GM12878 (cell line): Measurements from ENCODE around the gene GRIK3. TPM values are rescaled to one million over a fixed set of nuclear protein-coding genes. Genes with fewer than 3 reads are reported as not detected.

ENCODE experiments used
- ATAC-seq: fragments of 200-7000 bp; cut with Tn5 transposase; 3 replicates; pipeline ENCODE4 v1.9.1; 2020; ENCODE audit warnings: mild to moderate bottlenecking, moderate library complexity
- BruUV-seq: library from RNA; stranded (reverse); fragments of 400-500 nt; replicated peaks from 2 replicates; lab custom pipeline; 2021; lab: Mats Ljungman, UMichigan
- CTCF ChIA-PET: fragments of 300-600 bp; sonication (Branson Sonifier 250); formaldehyde crosslinking; extraction: SDS; loops from one replicate; lab custom pipeline; 2021; ENCODE audit warnings: inconsistent platforms; lab: Yijun Ruan, JAX
- POLR2A ChIA-PET: fragments of 350-600 bp; formaldehyde crosslinking; extraction: SDS; loops from one replicate; lab custom pipeline; 2021; ENCODE audit warnings: inconsistent platforms; lab: Charles Lee
- RAD21 ChIA-PET: fragments of 300-600 bp; sonication (Branson Sonifier 250); formaldehyde crosslinking; loops from one replicate; lab custom pipeline; 2023; ENCODE audit warnings: antibody characterized with exemption; ENCODE audit not compliant: unreplicated experiment; lab: Charles Lee
- SMC1A ChIA-PET: fragments of 300-600 bp; sonication (Branson Sonifier 250); formaldehyde crosslinking; loops from one replicate; lab custom pipeline; 2023; ENCODE audit not compliant: unreplicated experiment, uncharacterized antibody; lab: Charles Lee
- DNase-seq: peaks from one replicate; pipeline ENCODE4 v3.0.0-alpha.2; 2011; ENCODE audit warnings: low read depth, low spot score
- FAIRE-seq: peaks from 3 replicates; lab custom pipeline; 2011; peaks lifted over from hg19 to GRCh38; lab: Jason Lieb, UNC
- H2AFZ ChIP-seq: 2 replicates; pipeline ENCODE4 v1.6.0; 2011; ENCODE audit warnings: low read depth, low read length, control low read depth; ENCODE audit not compliant: control insufficient read depth
- H3K27ac ChIP-seq: 2 replicates; pipeline ENCODE4 v1.5.1; 2011; ENCODE audit warnings: control low read depth; ENCODE audit not compliant: control insufficient read depth, insufficient read depth
- H3K27me3 ChIP-seq, 2 experiments: replicated peaks in 1 of 2; 2 replicates each; pipeline versions ENCODE4 v1.6.0 to v1.6.1; 2011; ENCODE audit warnings: low read length in 1 of 2; ENCODE audit not compliant: control insufficient read depth in 2 of 2, insufficient read depth in 2 of 2
- H3K36me3 ChIP-seq, 2 experiments: 2 replicates each; pipeline ENCODE4 v1.5.1; 2011; ENCODE audit warnings: low read length in 1 of 2; ENCODE audit not compliant: control insufficient read depth in 2 of 2, insufficient read depth in 2 of 2
- H3K4me1 ChIP-seq: 2 replicates; pipeline ENCODE4 v1.6.1; 2011; ENCODE audit warnings: mild to moderate bottlenecking, low read length, moderate library complexity, mixed read lengths; ENCODE audit not compliant: control insufficient read depth, insufficient read depth
- H3K4me2 ChIP-seq: 2 replicates; pipeline ENCODE4 v1.6.0; 2011; ENCODE audit warnings: control low read depth; ENCODE audit not compliant: control insufficient read depth, insufficient read depth
- H3K4me3 ChIP-seq: fragments of 200-600 bp; sonication (generic); 2 replicates; pipeline ENCODE4 v1.5.1; 2016
- H3K79me2 ChIP-seq: 2 replicates; pipeline ENCODE4 v1.6.0; 2011; ENCODE audit warnings: low read length; ENCODE audit not compliant: control insufficient read depth, insufficient read depth
- H3K9ac ChIP-seq: 2 replicates; pipeline ENCODE4 v1.8.0; 2011; ENCODE audit warnings: low read length, control low read depth, mixed read lengths; ENCODE audit not compliant: control insufficient read depth, insufficient read depth
- H3K9me3 ChIP-seq: replicated peaks from 3 replicates; pipeline ENCODE4 v1.5.1; 2011; ENCODE audit warnings: mild to moderate bottlenecking, low read length; ENCODE audit not compliant: control insufficient read depth, insufficient read depth
- H4K20me1 ChIP-seq: 2 replicates; pipeline ENCODE4 v1.6.0; 2011; ENCODE audit not compliant: control insufficient read depth, insufficient read depth
- CBX3 ChIP-seq: fragments of 200-600 bp; sonication (generic); IDR thresholded peaks from 2 replicates; pipeline ENCODE4 v1.6.1; 2016; ENCODE audit warnings: low read depth, borderline replicate concordance
- CHD1 ChIP-seq: IDR thresholded peaks from 2 replicates; pipeline ENCODE4 v1.6.1; 2012; ENCODE audit warnings: low read depth, low read length, improper control_type of control experiment
- CHD2 ChIP-seq: IDR thresholded peaks from 2 replicates; pipeline ENCODE4 v1.6.1; 2011; ENCODE audit warnings: low read depth, low read length, improper control_type of control experiment, borderline replicate concordance
- CTCF ChIP-seq, 3 experiments: IDR thresholded peaks in 2 of 3; conservative IDR thresholded peaks in 1 of 3; 2 replicates each; pipeline ENCODE4 v1.5.1; 2011; ENCODE audit warnings: low read depth in 3 of 3, low read length in 3 of 3, mild to moderate bottlenecking in 3 of 3, control low read depth in 2 of 3, moderate library complexity in 2 of 3, inconsistent platforms in 1 of 3, mixed read lengths in 1 of 3; ENCODE audit not compliant: control insufficient read depth in 2 of 3, insufficient read depth in 1 of 3; ENCODE audit errors: extremely low read depth in 1 of 3
- EED ChIP-seq: sonication (generic); IDR thresholded peaks from 2 replicates; pipeline ENCODE4 v1.6.1; 2016; ENCODE audit warnings: antibody characterized with exemption, low read depth
- ETV6 ChIP-seq, 2 experiments: fragments of 450-650 bp in 1 of 2; IDR thresholded peaks in 1 of 2; conservative IDR thresholded peaks in 1 of 2; 2 replicates each; pipeline ENCODE4 v1.6.1; 2014; ENCODE audit warnings: antibody characterized with exemption in 1 of 2, borderline replicate concordance in 1 of 2, low read depth in 1 of 2, mild to moderate bottlenecking in 1 of 2, moderate library complexity in 1 of 2
- FOXK2 ChIP-seq: fragments of 450-650 bp; IDR thresholded peaks from 2 replicates; pipeline ENCODE4 v1.6.1; 2017; ENCODE audit warnings: mild to moderate bottlenecking, moderate library complexity
- IRF3 ChIP-seq: fragments of 450-650 bp; IDR thresholded peaks from 2 replicates; pipeline ENCODE4 v1.6.1; 2014; ENCODE audit warnings: mild to moderate bottlenecking
- MYC ChIP-seq: IDR thresholded peaks from 2 replicates; pipeline ENCODE4 v1.6.1; 2011; ENCODE audit warnings: mild to moderate bottlenecking, low read length, moderate library complexity, inconsistent platforms; ENCODE audit not compliant: insufficient read depth, insufficient replicate concordance, insufficient read length, severe bottlenecking
- NBN ChIP-seq: fragments of 450-650 bp; IDR thresholded peaks from 2 replicates; pipeline ENCODE4 v1.6.1; 2016
- PAX8 ChIP-seq: fragments of 450-650 bp; IDR thresholded peaks from 2 replicates; pipeline ENCODE4 v1.6.1; 2017; ENCODE audit warnings: mild to moderate bottlenecking, moderate library complexity
- POLR2A ChIP-seq: IDR thresholded peaks from 2 replicates; pipeline ENCODE4 v1.6.1; 2011; ENCODE audit warnings: low read depth, mild to moderate bottlenecking, low read length
- RBBP5 ChIP-seq: fragments of 200-600 bp; sonication (generic); conservative IDR thresholded peaks from 2 replicates; pipeline ENCODE4 v1.6.1; 2016
- ZNF592 ChIP-seq: fragments of 450-650 bp; IDR thresholded peaks from 2 replicates; pipeline ENCODE4 v1.6.1; 2017; ENCODE audit warnings: mild to moderate bottlenecking, moderate library complexity
- WGBS: methylation state at CpG from one replicate; pipeline ENCODE4 v1.1.6; 2016; ENCODE audit warnings: low lambda C conversion rate; ENCODE audit not compliant: insufficient replicate concordance, insufficient coverage; ENCODE audit errors: missing lambda C conversion rate; 5-methylcytosine and 5-hydroxymethylcytosine counted together
- in situ Hi-C: fragments of 300-500 bp; cut with MboI; formaldehyde crosslinking; loops from 9 replicates; pipeline ENCODE4 v1.14.3; 2018; ENCODE audit warnings: mixed read lengths
- intact Hi-C: fragments of 100-400 bp; cut with micrococcal nuclease; formaldehyde crosslinking; loops from one replicate; pipeline ENCODE4 v1.14.2; 2022; ENCODE audit not compliant: unreplicated experiment
- polyA plus RNA-seq, 11 experiments: library from polyadenylated mRNA; depleted of rRNA in 4 of 11; unstranded in 6 of 11; stranded (reverse) in 5 of 11; fragments of >200 nt; fragmentation: Nextera tagmentation in 4 of 11; fragmentation: Illumina TruSeq in 1 of 11; extraction: Ambion mirVana in 4 of 11; extraction: Trizol in 1 of 11; gene quantifications; 1 replicate in 1 of 11; 2 replicates in 10 of 11; pipeline versions ENCODE4 v1.2.1 to v1.2.3, GENCODE V29; 2011 to 2016; ENCODE audit warnings: inconsistent platforms in 2 of 11, missing spikeins in 2 of 11, low read depth in 1 of 11
- total RNA-seq, 4 experiments: library from RNA; depleted of rRNA in 3 of 4; stranded (reverse); fragments of >200 nt in 3 of 4; fragmentation: Illumina TruSeq in 1 of 4; extraction: Trizol in 1 of 4; gene quantifications; 2 replicates each; pipeline versions ENCODE4 v1.2.1 to v1.2.3, GENCODE V29; 2013 to 2021

Gene GRIK3
- total and polyA plus RNA-seq, 10 of the 15 experiments (the other 5 are each of a cell fraction or from before 2014, with no cell fraction given), result not detected

- Histone ChIP-seq H3K4me1 (no peaks in the 10 kb centered on the region), H3K36me3 (no peaks in the 10 kb centered on the region), H3K4me3 (no peak overlapping the region), H3K27me3 (peaks cover 2 to 5% of the 10 kb centered on the region in 2 experiments; a peak in 3 of 4 replicates), H3K9ac (no peak overlapping the region), H3K79me2 (no peaks in the 10 kb centered on the region), H3K9me3 (no peaks in the 10 kb centered on the region), H3K4me2 (no peak overlapping the region), H3K27ac (no peak overlapping the region), H2AFZ (no peak overlapping the region), H4K20me1 (no peaks in the 10 kb centered on the region)
- in situ Hi-C loops, result no loop called here
- RAD21 ChIA-PET, result no interaction called here
- no peak for ATAC-seq
- POLR2A ChIA-PET, result no interaction called here
- SMC1A ChIA-PET, result no interaction called here
- DNase-seq, result no peak
- no peak for FAIRE-seq
- no TSS peak for BruUV-seq
- WGBS, result 0% methylated on average over 2 of the region's 2 CpGs
- intact Hi-C loops, result no loop called here
- no peak for TF ChIP-seq ETV6 (conservative IDR thresholded peaks at IDR 0.05 in 1 of 2, IDR thresholded peaks at IDR 0.05 in 1 of 2; ENCODE audit: borderline replicate concordance in 1 of 2, low read depth in 1 of 2)
- TF ChIP-seq RBBP5, result no peak
- TF ChIP-seq MYC, result no peak
- TF ChIP-seq ZNF592, result no peak
- no peak for TF ChIP-seq PAX8
- TF ChIP-seq FOXK2, result no peak
- no peak for TF ChIP-seq IRF3
- TF ChIP-seq EED, result no peak
- TF ChIP-seq POLR2A, result no peak
- no peak for TF ChIP-seq CHD1
- no peak for TF ChIP-seq NBN
- TF ChIP-seq CTCF (IDR thresholded peaks at IDR 0.05 in 2 of 3, conservative IDR thresholded peaks at IDR 0.05 in 1 of 3; ENCODE audit: control insufficient read depth in 2 of 3, extremely low read depth in 1 of 3, insufficient read depth in 1 of 3, low read depth in 3 of 3, low read length in 3 of 3), result no peak
- TF ChIP-seq CHD2, result no peak
- TF ChIP-seq CBX3, result no peak
- CTCF ChIA-PET, result no interaction called here
Measured at GRCh38 chr1:36818771-36819170, 215.5 kb downstream of the GRIK3 start.
